Measurements from ENCODE around the gene KRT82.

The KRT82 gene

GRCh38 chr12:52394836-52395405, 11.2 kb downstream of the KRT82 start:
- no peak for TF ChIP-seq CTCF (IDR thresholded peaks at IDR 0.05; ENCODE audit: low read depth, low read length, missing control alignments)
- DNase-seq (ENCODE audit: low read depth) = no peak

GRCh38 chr12:52392465-52393007, 13.6 kb downstream of the KRT82 start:
- no peak for DNase-seq (ENCODE audit: low read depth)
- H3K4me3 ChIP-seq (ENCODE audit: low read depth, low read length) = no peak overlapping the region
- no peak for TF ChIP-seq CTCF (IDR thresholded peaks at IDR 0.05; ENCODE audit: low read depth, low read length, missing control alignments)

More at GRCh38 chr12:52394836-52395405, 11.2 kb downstream of the KRT82 start:
- no peak overlapping the region for H3K4me3 ChIP-seq (ENCODE audit: low read depth, low read length)

- no peak overlapping the region for H3K4me3 ChIP-seq (ENCODE audit: low read depth, low read length)
- no peak for DNase-seq (ENCODE audit: low read depth)
- no peak for TF ChIP-seq CTCF (IDR thresholded peaks at IDR 0.05; ENCODE audit: low read depth, low read length, missing control alignments)
Measured at GRCh38 chr12:52391618-52392002, 14.5 kb downstream of the KRT82 start.

GRCh38 chr12:52390739-52391617, 15.2 kb downstream of the KRT82 start:
- H3K4me3 ChIP-seq (ENCODE audit: low read depth, low read length) = no peak overlapping the region
- peak; percentile 66 for TF ChIP-seq CTCF (IDR thresholded peaks at IDR 0.05; ENCODE audit: low read depth, low read length, missing control alignments)
- no peak for DNase-seq (ENCODE audit: low read depth)

- TF ChIP-seq CTCF (IDR thresholded peaks at IDR 0.05; ENCODE audit: low read depth, low read length, missing control alignments) = no peak
- no peak overlapping the region for H3K4me3 ChIP-seq (ENCODE audit: low read depth, low read length)
- DNase-seq (ENCODE audit: low read depth) = no peak
Measured at GRCh38 chr12:52389313-52390207, 16.6 kb downstream of the KRT82 start.

GRCh38 chr12:52387859-52388258, 18.3 kb downstream of the KRT82 start:
- no peak overlapping the region for H3K4me3 ChIP-seq (ENCODE audit: low read depth, low read length)
- no peak for DNase-seq (ENCODE audit: low read depth)
- no peak for TF ChIP-seq CTCF (IDR thresholded peaks at IDR 0.05; ENCODE audit: low read depth, low read length, missing control alignments)

All from GM12864 (cell line).